NCI-H1105 treated with DMSO at 0.1 percent for 48 hours (cell line): ENCODE data around the gene RSRC1.
"Not testable (repeated sequence)": the region's sequence is repeated elsewhere in the genome, so short reads cannot be mapped to it uniquely, and the experiment has no call there.

Experiments used
- DNase-seq: peaks from one replicate; lab custom pipeline; 2025; lab: John Stamatoyannopoulos, UW

Gene RSRC1

GRCh38 chr3:158101335-158102241 lies 8.3 kb upstream of the RSRC1 start:
- DNase-seq: no peak

- no peak for DNase-seq
These were observed 7.4 kb upstream of the RSRC1 start for GRCh38 chr3:158102242-158103080.

- DNase-seq: no peak
These were observed 6.6 kb upstream of the RSRC1 start for GRCh38 chr3:158103081-158103886.

- DNase-seq: no peak
These were observed 6.0 kb upstream of the RSRC1 start for GRCh38 chr3:158103887-158104327.

GRCh38 chr3:158104431-158104921 lies 5.4 kb upstream of the RSRC1 start:
- DNase-seq: no peak

DNA sequence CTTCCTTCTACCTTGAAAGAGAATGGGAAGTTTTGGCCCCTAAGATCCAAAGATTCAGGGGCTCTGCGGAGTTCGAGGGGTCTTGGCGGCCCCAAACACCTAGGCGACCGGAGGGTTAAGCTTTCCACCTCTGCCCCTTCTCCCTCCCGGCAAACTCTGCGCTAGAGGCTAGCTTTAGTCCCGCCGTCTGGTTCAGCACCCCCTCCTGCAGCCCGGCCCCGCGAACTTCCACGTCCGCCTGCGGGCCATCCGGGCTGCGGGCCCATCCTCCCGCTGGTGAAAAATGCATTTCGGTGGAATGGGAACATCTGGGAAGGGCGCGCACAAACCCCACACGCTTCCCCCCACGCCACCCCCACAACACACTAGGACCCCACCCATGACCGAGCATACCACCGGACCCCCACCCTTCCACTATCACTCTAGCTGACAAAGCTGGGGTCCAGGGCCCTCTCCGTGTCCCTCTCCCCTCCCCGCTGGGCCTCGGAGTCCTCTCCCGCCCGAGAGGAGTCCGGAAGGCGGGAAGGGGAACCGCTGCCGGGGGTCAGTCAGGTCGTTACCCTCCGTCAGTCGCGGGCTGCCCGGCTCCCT lies 4.7 kb upstream of the RSRC1 start:
- DNase-seq: peak; percentile 56

DNA sequence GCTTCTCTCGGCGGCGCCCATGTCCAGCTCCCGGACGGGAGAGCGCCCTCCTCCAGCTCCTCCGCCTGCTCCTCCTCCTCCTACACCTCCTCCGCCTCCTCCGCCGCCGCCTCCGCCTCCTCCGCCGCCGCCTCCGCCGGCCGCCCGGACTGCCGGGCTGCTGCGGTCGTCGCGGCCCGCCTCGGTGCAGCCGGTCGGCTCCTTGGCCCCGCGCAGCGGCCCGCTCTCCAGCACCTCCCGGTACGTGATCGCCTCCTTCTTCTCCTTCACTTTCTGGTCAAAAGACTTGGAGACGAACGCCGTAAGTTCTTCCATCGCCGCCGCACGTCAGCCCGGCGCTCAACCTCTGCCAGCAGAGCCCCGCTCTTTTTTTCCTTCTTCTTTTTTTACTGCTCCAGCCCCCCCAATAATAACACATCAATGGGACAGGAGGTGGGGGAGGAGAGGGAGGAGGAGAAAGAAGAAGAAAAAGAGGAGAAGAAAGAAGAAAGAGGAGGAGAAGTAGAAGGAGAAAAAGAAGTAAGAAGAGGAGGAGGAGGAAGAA lies 4.1 kb upstream of the RSRC1 start:
- DNase-seq: peak; percentile 60

- DNase-seq: peak; percentile 45
These were observed 3.0 kb upstream of the RSRC1 start for GRCh38 chr3:158106766-158107471.

- DNase-seq: no peak
These were observed 2.1 kb upstream of the RSRC1 start for GRCh38 chr3:158107605-158108444.

DNA sequence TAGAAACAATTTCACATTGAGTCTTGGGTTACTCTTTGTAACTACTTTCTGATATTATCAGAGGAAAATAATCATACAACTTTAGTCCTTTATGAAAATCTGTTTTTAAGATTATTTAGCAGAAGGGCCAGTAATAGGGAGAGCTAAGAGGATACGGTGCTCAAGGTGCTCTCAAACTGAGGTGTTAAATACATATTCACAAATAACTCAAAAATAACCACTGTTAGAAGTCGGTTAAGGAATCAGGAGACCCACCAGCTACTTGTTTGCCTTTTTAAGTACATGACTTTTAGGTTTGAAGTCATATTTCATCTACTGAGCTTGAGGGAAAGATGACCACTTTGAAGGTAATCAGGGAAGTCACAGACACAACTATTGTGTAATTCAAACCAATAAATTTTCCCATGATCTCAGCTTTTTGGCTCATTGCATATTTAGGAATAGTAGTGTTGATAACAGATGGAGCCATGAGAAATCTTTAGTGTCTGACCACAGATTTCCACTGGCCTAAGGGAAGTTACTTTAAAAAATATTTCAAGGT lies 1.4 kb upstream of the RSRC1 start:
- DNase-seq: no peak

DNA sequence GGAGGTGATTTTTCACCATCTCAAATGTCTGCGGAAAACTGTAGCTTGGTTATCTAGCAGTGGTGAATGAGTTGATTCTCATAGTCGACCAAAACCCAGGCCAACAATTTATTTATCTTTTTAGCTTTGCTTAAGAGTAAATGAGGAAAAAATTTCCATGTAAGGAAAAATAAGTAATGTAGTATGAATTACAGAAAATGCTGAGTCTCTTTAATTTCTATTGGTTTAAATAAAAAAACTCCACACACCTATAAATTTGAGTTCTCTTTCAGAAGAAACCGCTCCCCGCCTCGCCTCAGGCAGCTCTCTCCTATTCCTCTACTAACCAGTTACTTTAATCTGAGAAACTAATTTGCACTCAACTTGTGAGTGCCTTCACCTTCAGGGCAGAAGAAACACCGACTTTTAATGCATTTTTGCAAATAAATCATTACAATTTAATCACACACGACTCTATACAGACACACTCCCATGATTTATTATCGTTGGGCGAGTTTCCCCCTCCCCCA lies 540 bp upstream of the RSRC1 start:
- no peak for DNase-seq

DNA sequence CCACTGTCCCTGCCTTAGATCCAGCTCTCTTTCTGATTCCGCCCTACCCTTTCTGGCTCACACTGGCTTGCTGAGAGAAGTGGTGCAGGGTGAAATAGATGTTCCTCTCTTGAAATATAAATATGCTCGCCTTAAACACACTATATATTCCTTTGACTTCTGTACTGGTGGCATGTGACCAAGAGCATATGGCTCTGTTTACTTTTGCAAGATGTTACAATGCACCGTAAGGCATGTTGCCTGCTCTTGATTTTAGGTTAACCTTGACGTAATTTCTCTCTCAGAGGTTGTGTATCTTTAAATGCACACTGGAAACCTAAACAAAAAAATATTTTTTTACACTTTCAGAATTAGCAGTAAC lies 749 bp downstream of the RSRC1 start:
- DNase-seq: no peak

DNA sequence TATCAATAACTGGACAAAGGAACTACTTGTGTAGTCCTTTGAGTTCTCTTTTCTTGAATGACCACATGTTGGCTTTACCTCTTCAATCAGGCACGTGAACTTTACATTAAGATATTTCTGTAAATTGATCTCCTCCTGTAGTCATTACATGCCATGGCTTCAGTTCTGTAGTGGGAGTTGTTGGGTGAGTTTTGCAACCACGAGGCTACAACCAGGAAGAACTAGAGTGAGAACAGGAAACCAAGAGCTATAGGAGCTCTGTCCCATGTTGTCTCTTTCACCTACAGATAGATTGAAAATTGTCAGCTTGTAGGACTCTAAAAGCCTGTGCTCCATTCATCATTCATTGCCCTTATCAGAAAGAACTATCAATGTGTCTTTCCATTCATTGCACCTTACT lies 2.0 kb downstream of the RSRC1 start:
- no peak for DNase-seq

- not testable (repeated sequence) for DNase-seq
These were observed 3.7 kb downstream of the RSRC1 start for GRCh38 chr3:158113595-158113994.

- DNase-seq: no peak
These were observed 10.4 kb downstream of the RSRC1 start for GRCh38 chr3:158120330-158120729.

GRCh38 chr3:158121295-158121694 lies 11.4 kb downstream of the RSRC1 start:
- DNase-seq: no peak

DNA sequence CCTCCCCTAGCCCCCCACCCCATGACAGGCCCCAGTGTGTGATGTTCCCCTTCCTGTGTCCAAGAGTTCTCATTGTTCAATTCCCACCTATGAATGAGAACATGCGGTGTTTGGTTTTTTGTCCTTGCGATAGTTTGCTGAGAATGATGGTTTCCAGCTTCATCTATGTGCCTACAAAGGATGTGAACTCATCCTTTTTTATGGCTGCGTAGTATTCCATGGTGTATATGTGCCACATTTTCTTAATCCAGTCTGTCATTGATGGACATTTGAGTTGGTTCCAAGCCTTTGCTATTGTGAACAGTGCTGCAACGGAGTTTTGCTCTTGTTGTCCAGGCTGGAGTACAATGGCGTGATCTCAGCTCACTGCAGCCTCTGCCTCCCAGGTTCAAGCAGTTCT lies 12.8 kb downstream of the RSRC1 start:
- not testable (repeated sequence) for DNase-seq

- DNase-seq: peak; percentile 39
These were observed 17.6 kb downstream of the RSRC1 start for GRCh38 chr3:158127250-158128219.
